Hepatocyte (in vitro differentiated cells): Measurements from ENCODE around the gene HDGFL2.

Experiments used
- EZH2 ChIP-seq: fragments of 200-600 bp; sonication (generic); IDR thresholded peaks from 2 replicates; pipeline ENCODE4 v1.6.1; 2016; ENCODE audit warnings: antibody characterized with exemption, mild to moderate bottlenecking, borderline replicate concordance
- TF ChIP-seq, protein P1 (sequence below): fragments of 200-600 bp; sonication (generic); IDR thresholded peaks from 2 replicates; pipeline ENCODE4 v1.5.1; 2016; ENCODE audit warnings: antibody characterized with exemption, mild to moderate bottlenecking; ENCODE audit not compliant: poor library complexity

DNA sequence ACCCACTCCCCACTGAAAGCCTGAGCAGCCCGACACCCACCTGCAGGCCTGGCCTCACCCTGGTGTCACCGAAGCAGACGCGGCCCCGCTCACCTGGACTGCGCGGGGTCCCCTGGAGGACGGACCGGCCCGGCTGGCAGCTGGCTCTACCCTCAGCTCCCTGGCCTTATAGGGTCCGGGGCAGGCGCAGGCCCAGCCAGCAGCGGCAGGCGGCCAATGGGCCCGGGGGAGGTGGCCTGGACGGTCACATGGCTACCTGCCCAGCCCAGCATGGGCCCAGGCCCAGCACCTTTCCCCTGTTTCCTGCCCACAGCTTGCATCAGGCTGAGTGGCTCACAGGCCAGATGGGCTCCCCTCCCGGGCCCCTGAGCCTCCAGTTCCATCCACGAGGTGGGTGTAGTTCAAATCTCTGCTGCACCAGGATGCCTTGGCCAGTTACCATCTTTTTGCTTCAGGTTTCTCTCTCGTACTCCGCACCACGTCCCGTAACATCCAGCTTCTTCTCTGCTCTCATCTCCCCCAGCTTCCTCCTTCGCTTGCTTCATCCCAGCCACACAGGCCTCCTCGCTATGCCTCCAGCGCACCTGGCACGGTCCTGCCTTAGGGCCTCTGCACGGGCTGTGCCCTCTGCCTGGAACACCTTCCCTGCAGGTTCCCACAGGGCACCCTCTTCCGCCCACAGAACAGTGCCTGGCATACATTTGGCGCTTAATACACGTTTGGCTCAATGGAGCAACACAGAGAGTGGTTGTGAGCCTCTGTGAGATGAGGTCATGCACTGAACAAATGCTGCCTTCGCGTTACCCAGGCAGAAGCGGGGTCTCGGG is 46.5 kb downstream of the HDGFL2 start, which contains the start of gene PLIN4:
- TF ChIP-seq EZH2 = no peak
- TF ChIP-seq, protein P1, sequence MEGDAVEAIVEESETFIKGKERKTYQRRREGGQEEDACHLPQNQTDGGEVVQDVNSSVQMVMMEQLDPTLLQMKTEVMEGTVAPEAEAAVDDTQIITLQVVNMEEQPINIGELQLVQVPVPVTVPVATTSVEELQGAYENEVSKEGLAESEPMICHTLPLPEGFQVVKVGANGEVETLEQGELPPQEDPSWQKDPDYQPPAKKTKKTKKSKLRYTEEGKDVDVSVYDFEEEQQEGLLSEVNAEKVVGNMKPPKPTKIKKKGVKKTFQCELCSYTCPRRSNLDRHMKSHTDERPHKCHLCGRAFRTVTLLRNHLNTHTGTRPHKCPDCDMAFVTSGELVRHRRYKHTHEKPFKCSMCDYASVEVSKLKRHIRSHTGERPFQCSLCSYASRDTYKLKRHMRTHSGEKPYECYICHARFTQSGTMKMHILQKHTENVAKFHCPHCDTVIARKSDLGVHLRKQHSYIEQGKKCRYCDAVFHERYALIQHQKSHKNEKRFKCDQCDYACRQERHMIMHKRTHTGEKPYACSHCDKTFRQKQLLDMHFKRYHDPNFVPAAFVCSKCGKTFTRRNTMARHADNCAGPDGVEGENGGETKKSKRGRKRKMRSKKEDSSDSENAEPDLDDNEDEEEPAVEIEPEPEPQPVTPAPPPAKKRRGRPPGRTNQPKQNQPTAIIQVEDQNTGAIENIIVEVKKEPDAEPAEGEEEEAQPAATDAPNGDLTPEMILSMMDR = no peak
